ENCODE data around the gene PDE4B.
"Not testable (repeated sequence)": the region's sequence is repeated elsewhere in the genome, so short reads cannot be mapped to it uniquely, and the experiment has no call there.

PDE4B gene

GRCh38 chr1:66069976-66070876, 277.5 kb downstream of the PDE4B start:
- DNase-seq = no peak

- DNase-seq = no peak
These were observed 280.7 kb downstream of the PDE4B start for GRCh38 chr1:66073388-66073787.

- no peak for DNase-seq
These were observed 281.5 kb downstream of the PDE4B start for GRCh38 chr1:66074147-66074546.

GRCh38 chr1:66078412-66078811, 285.7 kb downstream of the PDE4B start:
- no peak for DNase-seq

- DNase-seq = no peak
These were observed 290.3 kb downstream of the PDE4B start for GRCh38 chr1:66083003-66083402.

GRCh38 chr1:66084442-66084841, 291.7 kb downstream of the PDE4B start:
- no peak for DNase-seq

GRCh38 chr1:66085600-66085999, 292.9 kb downstream of the PDE4B start:
- no peak for DNase-seq

GRCh38 chr1:66088787-66089186, 296.1 kb downstream of the PDE4B start:
- DNase-seq = no peak

GRCh38 chr1:66090859-66091457, 298.3 kb downstream of the PDE4B start:
- DNase-seq = peak in 2 of 6 experiments; percentile 11 to 20

GRCh38 chr1:66095190-66095589, 302.5 kb downstream of the PDE4B start:
- no peak for DNase-seq

GRCh38 chr1:66100959-66101358, 308.3 kb downstream of the PDE4B start:
- DNase-seq = not testable (repeated sequence)

GRCh38 chr1:66104076-66104475, 311.4 kb downstream of the PDE4B start:
- DNase-seq = not testable (repeated sequence)

GRCh38 chr1:66108624-66109023, 315.9 kb downstream of the PDE4B start:
- DNase-seq = no peak

- DNase-seq = no peak
These were observed 320.2 kb downstream of the PDE4B start for GRCh38 chr1:66112744-66113400.

GRCh38 chr1:66119148-66119547, 326.5 kb downstream of the PDE4B start:
- no peak for DNase-seq

GRCh38 chr1:66124670-66125069, 332.0 kb downstream of the PDE4B start:
- DNase-seq = no peak

- not testable (repeated sequence) for DNase-seq
These were observed 335.9 kb downstream of the PDE4B start for GRCh38 chr1:66128641-66129040.

- no peak for DNase-seq
These were observed 339.6 kb downstream of the PDE4B start for GRCh38 chr1:66132324-66132723.

GRCh38 chr1:66134004-66134403, 341.3 kb downstream of the PDE4B start:
- DNase-seq = no peak

GRCh38 chr1:66135161-66135560, 342.5 kb downstream of the PDE4B start:
- DNase-seq = no peak

- DNase-seq = not testable (repeated sequence)
These were observed 343.7 kb downstream of the PDE4B start for GRCh38 chr1:66136423-66136822.

GRCh38 chr1:66137235-66137634, 344.5 kb downstream of the PDE4B start:
- no peak for DNase-seq

- no peak for DNase-seq
These were observed 345.9 kb downstream of the PDE4B start for GRCh38 chr1:66138613-66139012.

- no peak for DNase-seq
These were observed 347.4 kb downstream of the PDE4B start for GRCh38 chr1:66140072-66140471.

Measured in stimulated activated naive CD4-positive, alpha-beta T cell (primary cell).